PC-9 (cell line): ENCODE results near the gene SLC45A3. TPM values are rescaled to one million over a fixed set of nuclear protein-coding genes. Genes with fewer than 3 reads are reported as not detected.

ENCODE experiments used
- BruUV-seq: library from RNA; stranded (reverse); fragments of 400-500 nt; replicated peaks from 2 replicates; lab custom pipeline; 2021; lab: Mats Ljungman, UMichigan
- CTCF ChIA-PET: fragments of 300-600 bp; sonication (Branson Sonifier 250); formaldehyde crosslinking; loops from one replicate; lab custom pipeline; 2022; ENCODE audit warnings: antibody characterized with exemption; lab: Charles Lee
- POLR2A ChIA-PET: fragments of 300-600 bp; sonication (Branson Sonifier 250); formaldehyde crosslinking; loops from one replicate; lab custom pipeline; 2022; ENCODE audit warnings: antibody characterized with exemption; ENCODE audit not compliant: unreplicated experiment; lab: Charles Lee
- DNase-seq, 2 experiments: peaks; one replicate each; pipeline versions ENCODE4 v3.0.0 to v3.0.0-alpha.2; 2015 to 2022; ENCODE audit warnings: mixed read lengths in 1 of 2
- H2AFZ ChIP-seq: fragments of 200-600 bp; sonication (generic); 2 replicates; pipeline ENCODE4 v1.8.1; 2017; ENCODE audit warnings: antibody characterized with exemption
- H3F3A ChIP-seq: fragments of 200-600 bp; sonication (generic); 2 replicates; pipeline ENCODE4 v1.8.1; 2017; ENCODE audit warnings: antibody characterized with exemption, mild to moderate bottlenecking, low read depth; ENCODE audit not compliant: insufficient read depth
- H3K27ac ChIP-seq: fragments of 200-600 bp; sonication (generic); 2 replicates; pipeline ENCODE4 v1.6.1; 2016; ENCODE audit warnings: mixed run types
- H3K27me3 ChIP-seq: fragments of 200-600 bp; sonication (generic); 2 replicates; pipeline ENCODE4 v1.6.1; 2016; ENCODE audit warnings: low read depth, mixed run types; ENCODE audit not compliant: insufficient read depth
- H3K36me3 ChIP-seq: fragments of 200-600 bp; sonication (generic); 2 replicates; pipeline ENCODE4 v1.6.1; 2016; ENCODE audit warnings: low read depth, mixed run types
- H3K4me1 ChIP-seq: fragments of 200-600 bp; sonication (generic); replicated peaks from 2 replicates; pipeline ENCODE4 v1.6.1; 2016; ENCODE audit warnings: mixed run types; ENCODE audit not compliant: insufficient read depth
- H3K4me2 ChIP-seq: fragments of 200-600 bp; sonication (generic); 2 replicates; pipeline ENCODE4 v1.6.1; 2017; ENCODE audit warnings: mixed run types
- H3K4me3 ChIP-seq: fragments of 200-600 bp; sonication (generic); 2 replicates; pipeline ENCODE4 v1.6.1; 2016; ENCODE audit warnings: mixed run types
- H3K79me2 ChIP-seq: fragments of 200-600 bp; sonication (generic); 2 replicates; pipeline ENCODE4 v1.6.1; 2017; ENCODE audit warnings: low read depth, mixed run types
- H3K9me2 ChIP-seq: fragments of 200-600 bp; sonication (generic); 2 replicates; pipeline ENCODE4 v1.8.1; 2017; ENCODE audit warnings: mild to moderate bottlenecking; ENCODE audit not compliant: insufficient read depth
- H3K9me3 ChIP-seq: fragments of 200-600 bp; sonication (generic); 2 replicates; pipeline ENCODE4 v1.8.1; 2016; ENCODE audit warnings: low read depth; ENCODE audit not compliant: insufficient read depth
- H4K20me1 ChIP-seq: fragments of 200-600 bp; sonication (generic); 2 replicates; pipeline ENCODE4 v1.8.1; 2017; ENCODE audit not compliant: insufficient read depth
- CTCF ChIP-seq: fragments of 200-600 bp; sonication (generic); conservative IDR thresholded peaks from 2 replicates; pipeline ENCODE4 v1.6.1; 2017; ENCODE audit warnings: mixed run types, antibody characterized with exemption, mild to moderate bottlenecking, moderate library complexity
- EZH2 ChIP-seq: fragments of 200-600 bp; sonication (generic); IDR thresholded peaks from 2 replicates; pipeline ENCODE4 v1.8.0; 2017; ENCODE audit warnings: antibody characterized with exemption, low read depth
- intact Hi-C: fragments of 100-400 bp; cut with micrococcal nuclease; formaldehyde crosslinking; loops from one replicate; pipeline ENCODE4 v1.10.0; 2022; ENCODE audit not compliant: unreplicated experiment
- total RNA-seq: library from RNA; stranded (reverse); gene quantifications from 2 replicates; pipeline ENCODE4 v1.2.3, GENCODE V29; 2021

Gene SLC45A3
- total RNA-seq, 1 experiment from 2014 or later = 19.9 TPM

DNA sequence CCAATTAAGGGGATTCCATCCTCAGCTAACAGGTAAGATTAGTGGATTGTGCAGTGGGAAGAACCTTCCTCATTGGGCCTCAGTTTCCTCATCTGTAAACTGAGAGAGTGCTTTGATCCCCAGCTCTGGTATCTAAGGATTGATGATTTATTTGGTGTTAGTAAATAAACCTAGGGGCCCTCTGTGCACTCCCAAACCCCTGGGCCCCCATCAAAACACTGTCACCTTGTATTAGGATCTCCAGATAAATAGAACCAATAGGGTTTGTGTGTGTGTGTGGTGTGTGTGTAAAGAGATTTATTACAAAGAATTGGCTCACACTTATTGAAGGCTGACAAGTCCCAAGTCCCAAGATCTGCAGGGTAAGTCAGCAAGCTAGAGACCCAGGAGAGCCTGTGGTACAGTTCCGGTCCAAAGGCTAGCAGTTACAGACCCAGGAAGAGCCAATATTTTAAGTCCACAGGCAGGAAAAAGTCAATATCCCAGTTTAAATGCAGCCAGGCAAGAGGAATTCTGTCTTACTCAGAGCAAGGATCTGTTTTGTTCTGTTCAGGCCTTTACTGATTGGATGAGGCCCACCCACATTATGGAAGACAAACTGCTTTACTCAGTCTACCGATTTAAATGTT, 37.5 kb downstream of the SLC45A3 start:
- Histone ChIP-seq H2AFZ (no peak overlapping the region), H3K9me2 (no peaks in the 10 kb centered on the region), H3K79me2 (no peaks in the 10 kb centered on the region), H3K9me3 (no peaks in the 10 kb centered on the region), H4K20me1 (no peaks in the 10 kb centered on the region), H3K27me3 (no peaks in the 10 kb centered on the region), H3K36me3 (no peaks in the 10 kb centered on the region), H3K4me1 (no peaks in the 10 kb centered on the region), H3K27ac (no peak overlapping the region), H3F3A (no peaks in the 10 kb centered on the region; the same call in 1 of the 2 replicates), H3K4me2 (no peak overlapping the region), H3K4me3 (no peak overlapping the region)
- DNase-seq = no peak
- BruUV-seq = no TSS peak
- ChIA-PET POLR2A (no interaction called here), CTCF (no interaction called here)
- intact Hi-C loops = no loop called here
- TF ChIP-seq EZH2 = no peak
- no peak for TF ChIP-seq CTCF

DNA sequence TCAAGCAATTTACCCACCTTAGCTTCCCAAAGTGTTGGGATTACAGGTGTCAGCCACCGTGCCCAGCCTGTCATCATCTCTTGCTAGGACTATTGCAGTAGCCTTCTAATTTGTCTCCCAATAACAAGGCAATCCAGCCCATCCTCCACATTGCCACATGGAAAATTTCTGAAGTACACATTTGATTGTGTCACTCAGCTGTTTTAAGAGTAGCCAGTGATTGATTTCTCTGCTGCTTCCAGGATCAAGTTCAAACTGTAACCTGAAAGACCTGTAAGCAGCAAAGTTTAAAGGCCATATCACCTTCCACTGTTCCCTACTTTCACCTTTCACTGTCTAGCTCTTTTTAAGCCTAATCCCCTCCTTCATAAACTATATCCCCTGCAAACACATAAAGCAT, 40.7 kb downstream of the SLC45A3 start:
- intact Hi-C loops = no loop called here
- Histone ChIP-seq H3K27me3 (no peaks in the 10 kb centered on the region), H3K36me3 (no peaks in the 10 kb centered on the region), H4K20me1 (no peaks in the 10 kb centered on the region), H3K9me2 (no peaks in the 10 kb centered on the region), H3K27ac (no peak overlapping the region), H3F3A (peaks cover 9% of the 10 kb centered on the region; the same call in 1 of the 2 replicates), H3K4me1 (no peaks in the 10 kb centered on the region), H3K79me2 (no peaks in the 10 kb centered on the region), H2AFZ (no peak overlapping the region), H3K9me3 (no peaks in the 10 kb centered on the region), H3K4me2 (no peak overlapping the region), H3K4me3 (no peak overlapping the region)
- TF ChIP-seq EZH2 (no peak), CTCF (no peak)
- no peak for DNase-seq
- POLR2A ChIA-PET = no interaction called here
- no TSS peak for BruUV-seq
- CTCF ChIA-PET = no interaction called here

- ChIA-PET CTCF (no interaction called here), POLR2A (no interaction called here)
- no peaks in the 10 kb centered on the region for H3K27me3 ChIP-seq
- no TSS peak for BruUV-seq
- H3K27ac ChIP-seq = no peak overlapping the region
- no peak overlapping the region for H3K4me3 ChIP-seq
- TF ChIP-seq EZH2 = no peak
- TF ChIP-seq CTCF = no peak
- peaks cover 19% of the 10 kb centered on the region for H3F3A ChIP-seq
- H3K9me2 ChIP-seq = no peaks in the 10 kb centered on the region
- no peak overlapping the region for H2AFZ ChIP-seq
- intact Hi-C loops = no loop called here
- H3K36me3 ChIP-seq = no peaks in the 10 kb centered on the region
- H3K4me1 ChIP-seq = peaks cover 6% of the 10 kb centered on the region
- no peaks in the 10 kb centered on the region for H4K20me1 ChIP-seq
- DNase-seq = no peak
- H3K4me2 ChIP-seq = no peak overlapping the region
- H3K79me2 ChIP-seq = no peaks in the 10 kb centered on the region
- H3K9me3 ChIP-seq = no peaks in the 10 kb centered on the region
Measured at GRCh38 chr1:205637854-205638468, 42.3 kb downstream of the SLC45A3 start.
